SKM-1 treated with dmso at 0.1 percent for 144 hours (cell line): ENCODE measurements around the gene CDK1.
A peak's percentile ranks its signal among the peaks of the same experiment; 100 is the strongest.
"Not testable (repeated sequence)": the region's sequence is repeated elsewhere in the genome, so short reads cannot be mapped to it uniquely, and the experiment has no call there.

ENCODE experiments used
- DNase-seq: peaks from one replicate; lab custom pipeline; 2025; ENCODE audit not compliant: unreplicated experiment; lab: John Stamatoyannopoulos, UW

CDK1 gene

GRCh38 chr10:60810437-60811182 lies 32.3 kb downstream of the CDK1 start:
- no peak for DNase-seq

GRCh38 chr10:60816628-60817397 lies 38.5 kb downstream of the CDK1 start:
- peak; percentile 65 for DNase-seq

- DNase-seq, result no peak
Measured at GRCh38 chr10:60817398-60817805, 39.1 kb downstream of the CDK1 start.

- no peak for DNase-seq
Measured at GRCh38 chr10:60818134-60818770, 40.0 kb downstream of the CDK1 start.

GRCh38 chr10:60819271-60819670 lies 41.0 kb downstream of the CDK1 start:
- no peak for DNase-seq

- DNase-seq, result no peak
Measured at GRCh38 chr10:60820093-60820754, 41.9 kb downstream of the CDK1 start.

- DNase-seq, result no peak
Measured at GRCh38 chr10:60821656-60822055, 43.4 kb downstream of the CDK1 start.

- no peak for DNase-seq
Measured at GRCh38 chr10:60822809-60823208, 44.5 kb downstream of the CDK1 start.

- DNase-seq, result no peak
Measured at GRCh38 chr10:60823324-60823723, 45.0 kb downstream of the CDK1 start.

- no peak for DNase-seq
Measured at GRCh38 chr10:60825520-60825919, 47.2 kb downstream of the CDK1 start.

- DNase-seq, result no peak
Measured at GRCh38 chr10:60827791-60828488, 49.7 kb downstream of the CDK1 start.

GRCh38 chr10:60828489-60828852 lies 50.2 kb downstream of the CDK1 start:
- DNase-seq, result no peak

GRCh38 chr10:60832136-60832535 lies 53.9 kb downstream of the CDK1 start:
- DNase-seq, result not testable (repeated sequence)

GRCh38 chr10:60834401-60834800 lies 56.1 kb downstream of the CDK1 start:
- no peak for DNase-seq

- DNase-seq, result no peak
Measured at GRCh38 chr10:60835049-60835448, 56.8 kb downstream of the CDK1 start.

- DNase-seq, result not testable (repeated sequence)
Measured at GRCh38 chr10:60841227-60841626, 62.9 kb downstream of the CDK1 start.

- DNase-seq, result no peak
Measured at GRCh38 chr10:60842694-60843093, 64.4 kb downstream of the CDK1 start.
